ENCODE measurements around the gene SH3BP5. TPM values are rescaled to one million over a fixed set of nuclear protein-coding genes. Genes with fewer than 3 reads are reported as not detected.
A peak's percentile ranks its signal among the peaks of the same experiment; 100 is the strongest.

The SH3BP5 gene
- total RNA-seq, 1 experiment from 2014 or later, result 0.99 TPM

DNA sequence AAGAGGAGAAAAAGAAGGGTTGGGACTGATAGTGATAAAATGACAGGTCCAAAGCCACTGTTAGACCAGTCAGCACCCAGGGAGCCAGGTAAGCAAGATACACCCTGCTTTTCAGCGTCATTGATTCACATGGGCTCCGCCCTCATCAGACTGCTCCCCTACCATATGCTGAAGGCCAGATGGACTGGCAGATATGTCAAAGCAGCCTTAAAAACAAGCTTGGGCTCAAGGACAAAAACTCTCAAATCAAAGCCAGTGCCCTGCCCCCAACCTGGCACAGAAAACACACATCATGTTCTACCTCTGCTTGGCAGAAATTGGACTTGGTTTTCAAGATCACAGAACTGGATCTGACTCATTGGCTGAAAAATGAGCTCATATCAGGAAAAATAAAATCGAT, 33.4 kb downstream of the SH3BP5 start:
- DNase-seq (ENCODE audit: low spot score), result no peak

DNA sequence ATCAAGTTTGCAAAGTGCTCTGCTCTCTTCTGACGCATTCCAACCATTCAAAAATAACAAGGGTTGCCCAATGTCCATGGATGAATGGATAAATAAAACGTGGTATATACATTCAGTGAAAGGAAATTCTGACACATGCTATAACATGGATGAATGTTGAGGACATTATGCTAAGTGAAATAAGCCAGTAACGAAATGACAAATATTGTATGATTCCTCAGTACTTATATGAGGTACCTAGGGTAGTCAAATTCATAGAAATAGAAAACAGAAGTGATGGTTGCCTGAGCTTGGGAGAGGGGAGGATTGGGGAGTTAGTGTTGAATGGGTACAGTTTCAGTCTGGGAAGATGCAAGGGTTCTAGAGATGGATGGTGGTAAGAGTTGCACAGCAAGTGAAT, 33.9 kb downstream of the SH3BP5 start:
- no peak for DNase-seq (ENCODE audit: low spot score)

DNA sequence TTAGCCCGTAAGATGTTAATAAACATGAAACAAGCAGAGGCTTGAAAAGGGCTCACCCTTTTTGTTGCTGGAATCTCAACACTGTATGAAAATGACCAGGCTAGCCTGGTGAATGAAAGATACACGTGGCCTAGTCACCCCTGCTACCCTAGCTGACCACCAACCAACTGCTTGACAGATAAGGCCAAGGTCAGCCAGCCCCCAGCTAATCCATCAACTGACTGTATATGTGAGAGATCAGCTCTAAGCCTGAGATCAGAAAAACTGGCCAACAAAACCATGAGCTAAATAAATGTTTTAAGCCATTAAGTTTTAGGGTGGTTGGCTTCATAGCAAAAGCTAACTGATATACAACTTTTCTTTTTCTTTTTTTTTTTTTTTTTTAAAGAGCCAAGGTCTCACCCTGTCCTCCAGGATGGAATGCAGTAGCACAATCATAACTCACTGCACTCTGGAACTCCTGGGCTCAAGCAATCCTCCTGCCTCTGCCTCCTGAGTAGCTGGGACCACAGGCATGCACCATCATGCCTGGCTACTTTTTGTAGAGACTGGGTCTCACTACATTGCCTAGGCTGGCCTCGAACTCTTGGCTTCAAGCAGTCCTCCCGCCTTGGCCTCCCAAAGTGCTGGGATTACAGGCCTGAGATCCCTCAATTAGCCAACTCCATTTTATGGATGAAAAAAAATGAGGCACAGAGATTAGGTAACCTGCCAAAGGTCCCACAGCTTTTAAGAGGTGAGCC, 34.6 kb downstream of the SH3BP5 start:
- no peak for DNase-seq (ENCODE audit: low spot score)

DNA sequence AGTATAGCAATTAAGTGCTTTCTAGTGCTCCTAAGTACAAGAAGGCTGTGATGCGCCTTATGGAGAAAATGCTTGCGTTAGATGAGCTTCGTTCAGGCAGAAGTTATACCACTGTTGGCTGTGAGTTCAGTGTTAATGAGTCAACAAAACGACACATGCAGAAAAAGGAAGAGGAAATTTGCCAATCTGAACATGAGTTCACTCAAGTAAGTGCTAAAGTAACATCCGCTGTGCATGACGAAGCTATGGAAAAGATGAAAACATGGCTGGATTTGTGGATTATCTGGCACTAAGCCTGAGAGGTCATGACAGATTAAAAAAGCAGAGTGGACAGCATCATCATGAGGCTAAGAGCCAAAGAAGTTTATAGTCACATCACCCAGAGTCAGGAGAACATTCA, 36.9 kb downstream of the SH3BP5 start:
- DNase-seq (ENCODE audit: low spot score), result no peak

DNA sequence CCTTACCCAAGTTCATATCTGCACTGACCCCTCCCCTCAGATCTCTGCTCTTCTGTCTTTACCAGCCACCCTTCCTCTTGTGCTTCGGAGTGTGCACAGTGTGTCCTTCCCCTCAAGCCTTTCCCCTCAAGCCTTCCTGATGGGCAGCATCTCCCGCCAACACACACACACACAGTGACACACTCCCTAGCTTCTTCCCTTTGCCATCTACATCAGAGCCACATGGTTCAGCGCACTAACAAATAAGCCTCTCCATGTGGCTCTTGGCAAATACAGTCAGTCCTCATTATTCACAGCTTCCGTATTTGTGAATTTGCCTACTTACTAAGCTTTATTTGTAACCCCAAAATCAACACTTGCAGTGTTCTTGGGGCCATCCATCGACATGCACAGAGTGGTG, 37.5 kb downstream of the SH3BP5 start:
- DNase-seq (ENCODE audit: low spot score), result no peak

DNA sequence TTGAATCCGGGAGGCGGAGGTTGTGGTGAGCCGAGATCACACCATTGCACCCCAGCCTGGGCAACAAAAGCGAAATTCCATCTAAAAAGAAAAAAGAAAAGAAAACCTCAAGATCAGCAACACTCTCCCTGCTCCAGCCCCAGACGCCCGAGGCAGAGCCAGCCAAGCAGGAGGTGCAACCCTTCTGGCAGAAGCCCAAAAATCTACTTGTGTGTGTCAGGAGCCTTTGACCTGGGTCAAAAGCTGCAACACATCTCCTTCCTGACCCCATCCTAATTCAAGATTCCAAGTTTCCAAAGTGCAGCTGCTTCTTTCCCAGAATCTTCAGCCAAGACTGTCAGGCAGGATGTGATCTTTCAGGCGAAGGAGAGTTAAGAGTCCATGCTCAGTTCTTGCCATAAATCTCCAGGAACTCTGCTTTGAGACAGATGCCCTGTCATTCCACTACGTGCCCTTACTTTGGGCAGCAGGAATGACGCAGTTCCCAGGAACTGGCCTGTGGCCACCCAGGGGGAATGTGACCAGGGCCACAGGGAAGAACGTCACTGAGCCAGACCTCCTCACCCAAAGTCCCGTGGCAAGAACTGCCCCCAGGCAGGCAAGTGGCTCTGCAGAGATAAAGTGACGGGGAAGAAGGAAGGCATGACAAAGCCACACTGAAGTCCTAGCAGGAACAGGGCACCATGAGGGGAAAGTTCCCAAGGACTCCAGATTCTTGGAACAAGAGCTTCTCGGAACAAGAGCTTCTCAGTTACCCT, 39.4 kb downstream of the SH3BP5 start:
- no peak for DNase-seq (ENCODE audit: low spot score)

DNA sequence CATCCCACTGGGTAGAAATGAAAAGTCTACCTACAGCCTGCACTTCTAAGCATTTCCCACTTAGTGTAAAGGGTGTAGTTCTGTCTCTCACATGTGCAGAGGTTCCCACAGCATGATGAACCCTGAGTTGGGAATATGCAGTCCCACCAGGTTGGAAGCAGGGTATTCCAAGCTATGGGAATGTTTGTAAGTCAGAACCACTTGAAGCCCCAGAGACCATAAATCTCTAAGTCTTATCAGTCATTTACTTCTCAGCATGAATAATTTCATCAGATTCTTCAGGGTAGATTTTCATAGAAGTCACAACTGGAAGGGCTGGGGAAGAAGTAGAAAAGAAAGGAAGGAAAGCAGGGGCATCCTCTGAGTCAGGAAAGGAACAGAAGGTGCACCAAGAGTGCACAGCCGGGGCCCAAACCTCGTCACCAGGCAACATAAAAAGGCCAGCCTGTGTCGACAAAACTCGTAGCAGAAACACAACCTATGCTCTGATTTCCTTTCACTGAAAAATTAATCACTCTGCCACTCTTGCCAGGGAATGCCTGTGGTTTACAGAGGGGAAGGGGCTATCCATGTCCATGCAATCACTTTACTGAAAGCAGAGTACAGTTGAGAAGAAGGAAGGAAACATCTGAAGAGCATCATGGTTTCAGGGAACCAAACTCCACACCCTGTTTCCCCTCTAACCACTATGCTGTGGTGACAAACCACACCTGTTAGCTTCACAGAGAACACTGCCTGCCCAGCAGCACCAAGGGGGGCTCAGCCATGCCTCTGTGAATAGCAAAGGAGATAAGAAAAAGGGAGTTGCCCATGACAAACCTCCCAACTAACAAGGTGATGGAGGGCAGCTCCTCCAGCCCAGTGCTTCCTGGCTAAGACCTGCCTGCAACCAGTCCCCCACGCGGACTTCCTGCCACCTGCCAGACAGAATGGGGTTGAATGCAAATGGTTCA, 40.5 kb downstream of the SH3BP5 start:
- no peak for DNase-seq (ENCODE audit: low spot score)

DNA sequence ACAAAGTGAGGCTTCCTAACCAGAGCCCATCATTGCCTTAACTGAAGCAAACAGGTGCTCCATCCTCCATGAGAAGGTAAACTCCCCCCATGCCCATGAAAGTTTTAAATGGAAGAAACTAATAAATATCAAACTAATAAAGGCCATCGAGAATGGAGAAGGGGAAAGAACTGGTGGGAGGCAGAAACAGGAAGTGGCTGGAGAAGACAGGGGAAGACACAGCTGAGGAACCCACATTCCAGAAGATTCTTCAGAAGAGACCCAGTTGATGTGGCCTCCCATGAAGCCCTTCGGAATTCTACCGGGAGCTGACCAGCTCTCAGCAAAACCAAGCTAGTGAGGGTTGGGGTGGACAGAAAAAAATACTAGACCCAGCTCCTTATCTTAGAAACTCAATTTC, 41.6 kb downstream of the SH3BP5 start:
- no peak for DNase-seq (ENCODE audit: low spot score)

DNA sequence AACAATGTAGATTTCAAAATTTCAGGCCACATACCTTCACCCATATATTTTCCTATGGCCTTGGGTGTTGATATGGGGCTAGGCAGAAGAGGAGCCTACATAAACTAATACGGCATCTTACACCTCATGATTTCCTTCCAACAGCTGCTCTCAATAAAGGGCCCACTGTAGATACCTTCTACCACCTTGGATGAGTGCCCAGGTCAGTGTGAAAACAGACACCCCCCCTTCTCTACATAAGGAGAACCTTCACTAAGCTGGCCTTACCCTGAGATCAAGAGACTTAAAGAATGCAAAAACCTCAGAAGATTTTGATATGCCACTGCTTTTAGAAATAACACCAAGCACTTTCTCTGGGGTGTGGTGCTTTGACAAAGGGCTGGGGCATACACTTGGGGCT, 42.7 kb downstream of the SH3BP5 start:
- DNase-seq (ENCODE audit: low spot score), result no peak

DNA sequence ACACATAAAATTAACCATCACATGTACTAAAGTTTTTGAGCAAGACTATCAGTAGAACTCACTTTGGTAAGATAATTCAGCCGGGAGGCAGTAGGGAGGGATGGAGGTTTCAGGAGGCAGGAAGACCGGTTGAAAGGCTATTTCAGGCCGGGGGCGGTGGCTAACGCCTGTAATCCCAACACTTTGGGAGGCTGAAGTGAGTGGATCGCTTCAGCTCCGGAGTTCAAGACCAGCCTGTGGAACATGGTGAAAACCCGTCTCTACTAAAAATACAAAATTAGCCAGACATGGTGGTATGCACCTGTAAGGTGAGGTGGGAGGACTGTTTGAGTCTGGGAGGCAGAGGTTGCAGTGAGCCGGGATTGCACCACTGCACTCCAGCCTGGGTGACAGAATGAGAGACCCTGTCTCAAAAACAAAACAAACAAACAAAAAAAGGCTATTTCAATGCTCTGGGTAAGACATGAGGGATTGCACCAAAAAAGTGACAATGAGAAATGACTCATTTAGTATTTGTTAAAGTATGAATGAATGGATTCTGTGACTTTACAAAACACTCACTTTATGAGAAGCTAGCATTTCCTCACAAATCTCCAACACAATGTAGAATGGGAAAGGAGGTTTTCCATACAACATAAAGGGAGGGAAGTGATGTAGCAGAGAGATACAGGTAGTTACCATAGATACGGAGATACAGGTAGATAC, 43.9 kb downstream of the SH3BP5 start:
- DNase-seq (ENCODE audit: low spot score), result no peak

DNA sequence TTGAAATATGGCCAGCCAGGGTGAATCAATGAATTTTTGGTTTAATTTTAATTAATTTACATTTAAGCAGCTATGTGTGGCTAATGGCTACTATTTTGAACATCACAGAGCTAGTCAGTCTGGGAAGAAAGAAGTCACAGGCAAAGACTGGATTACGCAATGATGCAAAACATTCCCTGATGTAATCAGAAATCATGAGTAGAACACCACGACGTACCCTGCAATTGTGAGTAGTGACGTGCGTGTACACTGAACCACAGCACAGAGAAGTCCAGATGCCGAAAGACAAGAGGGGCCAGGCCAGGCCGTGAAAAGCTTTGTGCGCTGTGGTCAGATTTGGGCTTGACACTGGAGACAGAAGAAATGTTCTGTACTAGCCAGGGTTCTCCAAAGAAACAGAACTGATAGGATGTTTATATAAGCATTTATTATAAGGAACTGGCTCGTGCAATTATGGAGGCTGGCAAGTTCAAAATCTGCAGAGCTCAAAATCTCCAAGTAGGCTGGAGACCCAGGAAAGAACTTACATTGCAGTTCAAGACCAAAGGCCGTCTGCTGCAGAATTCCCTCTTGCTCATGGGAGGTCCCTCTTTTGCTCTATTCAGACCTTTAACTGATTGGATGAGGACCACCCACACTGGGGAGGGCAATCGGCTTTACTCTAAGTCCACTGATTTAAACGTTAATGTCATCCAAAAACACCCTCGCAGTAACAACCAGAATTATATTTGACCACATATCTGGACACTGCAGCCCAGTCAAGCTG, 44.6 kb downstream of the SH3BP5 start:
- no peak for DNase-seq (ENCODE audit: low spot score)

DNA sequence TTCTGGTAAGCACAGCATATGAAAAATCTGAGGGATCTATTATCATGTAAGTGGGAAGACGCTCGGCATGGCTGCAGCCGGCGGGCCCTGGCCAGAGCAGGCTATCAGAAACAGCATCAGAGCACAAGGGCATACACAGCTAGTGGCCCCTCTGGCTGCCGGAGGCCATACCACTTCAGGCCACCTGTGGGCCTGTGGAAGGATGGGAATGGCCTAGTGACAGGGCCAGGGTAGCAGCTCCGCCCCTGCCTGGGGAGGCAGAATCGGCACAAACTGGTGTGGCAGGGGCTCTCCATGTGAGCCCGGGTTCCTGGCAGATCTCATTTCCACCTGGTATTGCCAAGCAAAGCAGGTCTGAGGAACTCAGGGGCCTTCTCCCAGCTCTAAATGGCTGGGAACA, 46.4 kb downstream of the SH3BP5 start:
- no peak for DNase-seq (ENCODE audit: low spot score)

DNA sequence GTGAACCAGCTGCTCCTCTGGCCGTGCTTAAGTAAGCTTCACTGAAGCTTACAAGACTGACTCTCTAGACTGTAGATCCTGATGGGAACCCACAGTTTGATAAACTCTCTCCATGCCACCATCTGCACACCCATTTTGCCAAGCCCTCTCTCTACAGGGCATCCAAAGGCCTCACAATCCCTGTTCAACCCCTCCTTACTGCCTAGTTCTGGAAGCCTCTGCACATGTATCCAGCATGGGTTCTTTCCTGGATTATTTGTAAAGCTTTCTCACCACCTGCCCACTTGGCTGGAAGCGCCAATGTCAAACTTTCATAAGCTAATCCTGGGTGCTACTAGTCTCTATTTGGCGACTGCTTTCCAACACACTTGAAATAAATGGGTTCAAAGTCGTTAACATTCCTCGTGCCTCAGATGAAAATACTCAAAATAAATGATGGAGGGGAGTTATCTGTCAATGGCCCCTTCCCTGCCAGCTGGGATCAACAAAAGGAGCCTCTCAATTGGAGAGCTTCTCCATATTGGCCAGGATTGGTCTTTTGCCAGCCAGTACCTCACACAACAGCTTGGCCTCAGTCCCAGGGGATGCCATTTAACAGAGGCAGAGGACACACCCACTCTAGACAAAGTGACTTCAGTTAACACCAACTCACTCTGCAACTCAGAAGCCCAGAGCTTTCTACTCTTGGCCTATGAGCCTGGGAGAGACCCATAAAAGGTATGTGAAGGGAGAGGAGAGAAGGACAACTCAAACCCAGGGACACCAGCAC, 48.1 kb downstream of the SH3BP5 start:
- DNase-seq (ENCODE audit: low spot score), result no peak

DNA sequence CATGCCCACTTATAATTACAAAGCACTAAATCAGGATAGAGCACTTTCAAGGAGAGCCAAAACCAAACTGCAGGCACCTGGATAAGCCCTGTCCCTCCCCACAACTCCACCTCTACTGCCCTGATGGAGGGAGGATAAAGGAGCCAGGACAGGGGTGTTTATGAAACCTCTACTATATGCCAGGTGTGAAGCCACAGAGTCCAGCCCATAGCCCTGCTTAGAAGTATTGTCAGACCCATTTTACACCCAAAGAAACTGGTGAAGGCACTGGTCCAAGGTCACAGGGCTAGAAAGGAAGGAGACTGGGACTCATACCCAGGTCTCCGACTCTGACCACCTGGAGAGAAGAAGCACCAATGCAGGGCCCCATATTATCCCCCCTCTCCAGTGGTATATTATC, 48.7 kb downstream of the SH3BP5 start:
- no peak for DNase-seq (ENCODE audit: low spot score)

DNA sequence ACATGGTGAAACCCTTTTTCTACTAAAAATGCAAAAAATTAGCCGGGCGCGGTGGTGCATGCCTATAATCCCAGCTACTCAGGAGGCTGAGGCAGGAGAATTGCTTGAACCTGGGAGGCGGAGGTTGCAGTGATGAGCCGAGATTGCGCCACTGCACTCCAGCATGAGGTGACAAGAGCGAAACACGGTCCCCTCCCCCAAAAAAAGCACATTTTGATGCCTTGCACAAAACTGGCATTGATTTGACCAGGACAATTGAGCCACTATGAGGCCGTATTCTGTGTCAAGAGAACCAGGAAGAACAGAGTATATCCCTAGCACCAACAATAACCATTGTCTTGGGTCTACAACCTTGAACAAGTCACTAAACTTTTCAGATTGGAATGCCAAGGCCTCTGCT, 50.6 kb downstream of the SH3BP5 start:
- DNase-seq (ENCODE audit: low spot score), result no peak

DNA sequence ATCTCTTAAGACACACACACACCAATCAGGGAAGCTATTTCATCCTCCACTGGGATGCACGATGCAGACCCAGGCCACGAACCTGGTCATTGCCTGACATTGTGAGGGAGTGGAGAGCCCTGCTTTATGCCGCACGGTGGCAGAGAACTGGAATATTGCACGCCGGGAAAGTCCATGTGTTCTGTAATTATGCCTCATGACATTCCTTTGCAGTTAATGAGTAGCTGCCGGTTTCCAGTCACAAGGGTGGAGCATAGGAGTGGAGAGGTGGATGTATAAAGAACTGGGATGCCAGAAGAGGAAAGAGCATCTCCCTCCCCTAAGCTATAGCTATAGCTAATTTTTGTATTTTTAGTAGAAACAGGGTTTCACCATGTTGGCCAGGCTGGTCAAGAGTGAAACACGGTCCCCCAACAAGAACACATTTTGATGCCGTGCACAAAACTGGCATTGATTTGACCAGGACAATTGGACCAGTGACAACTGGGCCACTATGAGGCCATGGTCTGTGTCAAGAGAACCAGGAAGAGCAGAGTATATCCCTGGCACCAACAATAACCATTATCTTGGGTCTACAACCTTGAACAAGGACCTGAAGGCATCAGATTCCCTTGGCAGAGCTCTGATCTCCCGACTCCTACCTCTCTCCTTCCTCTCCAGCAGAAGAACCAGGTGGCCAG, 51.4 kb downstream of the SH3BP5 start:
- DNase-seq (ENCODE audit: low spot score), result peak; percentile 30

DNA sequence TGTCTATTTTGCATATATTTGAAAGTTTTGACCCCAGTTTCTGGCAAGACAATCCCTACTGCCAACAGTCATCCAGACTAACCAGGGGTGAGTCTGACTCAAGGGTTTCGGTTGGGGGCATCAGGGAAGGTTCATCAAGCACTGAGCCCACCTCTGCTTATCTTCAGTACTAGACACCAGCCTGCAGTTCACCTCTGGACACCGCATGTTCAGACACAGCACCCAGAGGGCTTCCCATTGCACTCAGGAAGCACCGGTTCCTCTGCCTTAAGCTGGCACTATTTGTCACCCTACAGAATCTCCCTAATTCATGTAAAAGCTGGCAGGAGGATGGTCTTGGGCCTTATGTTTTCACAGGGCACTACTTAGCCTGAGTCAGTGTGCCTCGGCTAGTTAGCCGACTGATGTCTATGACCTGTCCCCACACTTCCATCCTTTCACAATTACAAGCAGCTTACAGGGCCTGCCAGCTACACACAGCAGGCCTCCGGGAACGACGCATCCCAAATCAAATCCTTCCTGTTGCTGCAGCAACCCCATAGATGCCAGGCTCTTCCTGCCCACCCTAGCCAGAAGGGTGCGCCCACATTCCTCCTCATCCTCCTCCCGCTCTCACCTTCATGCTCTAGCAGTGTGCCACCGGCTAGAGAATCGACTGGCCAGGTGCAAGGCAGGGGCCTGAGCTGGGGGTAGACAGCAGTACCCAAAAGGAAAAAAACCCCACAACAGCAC, 52.5 kb downstream of the SH3BP5 start:
- DNase-seq (ENCODE audit: low spot score), result no peak

DNA sequence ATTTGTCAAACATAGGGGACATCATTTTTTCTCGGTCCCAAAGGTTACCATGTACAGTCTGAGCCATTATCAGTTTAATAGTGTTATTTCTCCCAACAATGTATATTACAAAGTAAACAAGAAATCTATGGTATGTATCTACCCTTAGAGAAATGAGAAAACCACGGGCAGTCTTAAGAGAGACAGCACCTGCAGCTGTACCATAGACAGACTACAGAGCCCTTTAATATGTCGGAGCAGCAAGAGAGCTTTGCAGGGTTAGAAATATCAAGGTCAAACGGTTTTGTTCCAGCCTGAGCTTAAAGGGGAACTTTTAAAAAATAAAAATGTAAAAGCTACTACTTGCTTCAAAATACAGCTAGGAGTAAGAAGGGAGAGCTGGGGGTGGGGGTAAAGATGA, 53.2 kb downstream of the SH3BP5 start:
- DNase-seq (ENCODE audit: low spot score), result no peak
